Measurements from ENCODE around the gene RAD51.

- TF ChIP-seq SUZ12 (IDR thresholded peaks at IDR 0.05; ENCODE audit: extremely low read depth, insufficient read depth, insufficient read length) (no peak), ZNF274 (IDR thresholded peaks at IDR 0.05; ENCODE audit: low read depth, low read length) (no peak)
Measured at GRCh38 chr15:40721701-40722100, 26.7 kb downstream of the RAD51 start.
